ENCODE data around the gene SPDL1.

Gene SPDL1

DNA sequence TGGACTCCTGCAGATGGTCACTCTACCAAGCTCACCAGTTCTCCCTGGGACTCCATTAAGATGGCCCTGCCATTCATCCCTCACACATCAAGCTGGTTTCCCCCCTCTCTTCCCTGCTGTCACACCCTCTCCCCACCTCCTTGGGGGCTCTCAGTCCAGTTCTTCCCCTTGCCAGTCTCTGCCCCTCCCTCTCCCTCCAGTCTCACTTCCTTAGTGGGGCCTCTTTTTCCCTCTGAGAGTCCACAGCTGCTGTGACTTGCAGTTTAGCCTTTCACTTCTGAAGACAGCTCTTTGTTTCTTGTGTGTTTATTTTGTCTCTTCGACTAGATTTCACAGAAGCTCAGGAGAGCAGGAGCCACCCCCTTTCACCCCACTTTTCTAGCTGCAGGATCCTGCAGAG lies 64.0 kb downstream of the SPDL1 start:
- no peak for DNase-seq (ENCODE audit: low read depth)
- TF ChIP-seq, protein P1, sequence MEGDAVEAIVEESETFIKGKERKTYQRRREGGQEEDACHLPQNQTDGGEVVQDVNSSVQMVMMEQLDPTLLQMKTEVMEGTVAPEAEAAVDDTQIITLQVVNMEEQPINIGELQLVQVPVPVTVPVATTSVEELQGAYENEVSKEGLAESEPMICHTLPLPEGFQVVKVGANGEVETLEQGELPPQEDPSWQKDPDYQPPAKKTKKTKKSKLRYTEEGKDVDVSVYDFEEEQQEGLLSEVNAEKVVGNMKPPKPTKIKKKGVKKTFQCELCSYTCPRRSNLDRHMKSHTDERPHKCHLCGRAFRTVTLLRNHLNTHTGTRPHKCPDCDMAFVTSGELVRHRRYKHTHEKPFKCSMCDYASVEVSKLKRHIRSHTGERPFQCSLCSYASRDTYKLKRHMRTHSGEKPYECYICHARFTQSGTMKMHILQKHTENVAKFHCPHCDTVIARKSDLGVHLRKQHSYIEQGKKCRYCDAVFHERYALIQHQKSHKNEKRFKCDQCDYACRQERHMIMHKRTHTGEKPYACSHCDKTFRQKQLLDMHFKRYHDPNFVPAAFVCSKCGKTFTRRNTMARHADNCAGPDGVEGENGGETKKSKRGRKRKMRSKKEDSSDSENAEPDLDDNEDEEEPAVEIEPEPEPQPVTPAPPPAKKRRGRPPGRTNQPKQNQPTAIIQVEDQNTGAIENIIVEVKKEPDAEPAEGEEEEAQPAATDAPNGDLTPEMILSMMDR (IDR thresholded peaks at IDR 0.05; ENCODE audit: control insufficient read depth, extremely low read depth, insufficient read depth): no peak
- no peak overlapping the region for H3K4me3 ChIP-seq (ENCODE audit: low read depth, low read length)

DNA sequence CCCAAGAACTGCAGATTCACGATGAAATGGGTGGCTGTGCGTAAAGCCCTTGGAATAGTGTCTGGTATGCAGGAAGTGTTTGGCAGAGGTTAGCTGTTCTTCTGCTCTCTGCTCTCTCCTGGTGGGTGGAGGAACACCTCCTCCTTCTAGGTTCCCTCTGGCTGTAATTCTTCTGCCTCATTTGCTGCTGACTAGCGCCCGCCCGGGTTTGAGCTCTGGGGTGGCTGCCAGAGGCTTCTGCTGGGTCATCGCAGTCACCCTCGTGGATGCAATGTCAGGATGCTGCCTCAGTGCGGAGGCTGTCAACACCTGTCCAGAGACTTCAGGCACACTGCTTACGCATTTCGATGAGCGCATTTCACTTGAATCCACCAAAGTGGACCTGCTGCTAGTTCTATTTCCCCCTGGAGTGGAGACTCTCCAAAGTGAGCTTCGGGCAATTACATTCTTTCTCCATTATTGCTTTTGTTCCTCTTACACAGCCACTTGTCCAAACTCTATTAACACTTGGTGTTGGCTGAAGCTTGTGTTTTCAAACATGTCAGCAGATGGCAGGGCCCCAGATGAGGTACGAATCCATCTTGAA lies 65.2 kb downstream of the SPDL1 start:
- TF ChIP-seq, protein P1 (IDR thresholded peaks at IDR 0.05; ENCODE audit: control insufficient read depth, extremely low read depth, insufficient read depth): no peak
- no peak overlapping the region for H3K4me3 ChIP-seq (ENCODE audit: low read depth, low read length)
- no peak for DNase-seq (ENCODE audit: low read depth)

DNA sequence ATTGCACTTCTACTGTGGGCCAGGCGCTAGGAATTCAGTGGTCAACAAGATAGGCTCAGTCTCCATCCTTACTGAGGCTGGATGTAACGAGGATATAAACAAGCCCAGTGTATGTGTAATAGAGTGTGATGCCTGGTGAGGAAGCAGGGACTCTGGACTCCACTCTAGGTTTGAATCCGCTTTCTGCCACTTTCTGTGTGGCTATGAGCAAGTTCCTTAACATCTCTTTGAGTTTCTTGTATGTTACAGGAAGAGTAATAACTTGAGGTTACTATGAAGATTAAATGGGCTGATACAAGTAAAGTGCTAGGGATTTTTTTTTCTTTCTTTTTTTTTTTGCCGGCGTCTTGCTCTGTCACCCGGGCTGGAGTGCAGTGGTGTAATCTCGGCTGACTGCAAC lies 65.9 kb downstream of the SPDL1 start:
- no peak overlapping the region for H3K4me3 ChIP-seq (ENCODE audit: low read depth, low read length)
- TF ChIP-seq, protein P1 (IDR thresholded peaks at IDR 0.05; ENCODE audit: control insufficient read depth, extremely low read depth, insufficient read depth): no peak
- no peak for DNase-seq (ENCODE audit: low read depth)

DNA sequence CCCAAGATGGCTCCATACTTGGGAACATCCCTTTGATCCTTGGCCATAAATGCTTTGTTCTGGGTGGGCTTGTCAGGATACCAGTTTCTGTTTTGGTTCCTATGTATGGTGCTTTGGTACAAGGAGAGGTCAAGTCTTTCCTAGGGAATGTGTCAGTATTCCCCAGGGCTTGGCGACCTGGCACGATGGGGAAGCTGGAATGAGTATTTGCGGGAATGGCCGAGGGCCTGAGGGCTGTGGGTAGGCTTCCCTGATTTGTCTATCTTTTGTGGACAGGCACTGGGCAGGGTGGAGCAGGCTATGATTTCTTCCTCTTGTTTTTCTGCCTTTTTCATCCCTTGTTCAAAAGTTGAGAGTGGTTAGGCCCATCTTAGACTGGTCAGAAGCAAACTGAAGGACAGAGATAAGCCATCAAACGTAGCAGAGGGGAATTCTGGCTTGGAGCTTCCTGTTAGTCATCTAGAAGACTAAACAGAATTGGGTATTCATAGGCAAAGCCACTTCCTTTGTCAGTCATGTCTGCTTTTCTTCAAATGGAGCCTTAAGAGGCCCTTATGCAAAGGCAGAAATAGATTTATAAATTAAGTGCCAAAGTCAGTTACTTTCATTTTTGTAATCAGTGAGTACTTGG lies 67.2 kb downstream of the SPDL1 start:
- TF ChIP-seq, protein P1 (IDR thresholded peaks at IDR 0.05; ENCODE audit: control insufficient read depth, extremely low read depth, insufficient read depth): no peak
- no peak for DNase-seq (ENCODE audit: low read depth)
- H3K4me3 ChIP-seq (ENCODE audit: low read depth, low read length): no peak overlapping the region

DNA sequence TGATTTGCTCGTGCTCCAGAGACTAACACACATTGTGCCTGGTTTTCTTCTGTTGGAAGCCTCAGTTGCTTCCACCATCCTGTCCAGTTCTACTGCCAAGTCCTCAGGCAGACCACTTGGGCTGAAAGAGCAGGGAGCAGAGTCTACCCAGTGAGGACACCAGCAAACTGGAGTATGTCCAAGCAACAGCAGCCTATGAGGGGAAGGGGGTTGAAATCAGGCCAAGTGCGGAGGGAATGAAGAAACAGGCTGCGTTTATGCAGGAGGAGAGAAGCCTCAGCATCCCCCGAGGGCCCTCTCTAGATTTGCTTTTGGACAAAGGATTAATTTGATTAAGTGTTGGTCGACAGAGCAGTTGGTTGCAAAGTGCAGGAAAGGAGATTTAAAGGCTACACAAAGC lies 68.0 kb downstream of the SPDL1 start:
- DNase-seq (ENCODE audit: low read depth): no peak
- no peak overlapping the region for H3K4me3 ChIP-seq (ENCODE audit: low read depth, low read length)
- TF ChIP-seq, protein P1 (IDR thresholded peaks at IDR 0.05; ENCODE audit: control insufficient read depth, extremely low read depth, insufficient read depth): no peak

DNA sequence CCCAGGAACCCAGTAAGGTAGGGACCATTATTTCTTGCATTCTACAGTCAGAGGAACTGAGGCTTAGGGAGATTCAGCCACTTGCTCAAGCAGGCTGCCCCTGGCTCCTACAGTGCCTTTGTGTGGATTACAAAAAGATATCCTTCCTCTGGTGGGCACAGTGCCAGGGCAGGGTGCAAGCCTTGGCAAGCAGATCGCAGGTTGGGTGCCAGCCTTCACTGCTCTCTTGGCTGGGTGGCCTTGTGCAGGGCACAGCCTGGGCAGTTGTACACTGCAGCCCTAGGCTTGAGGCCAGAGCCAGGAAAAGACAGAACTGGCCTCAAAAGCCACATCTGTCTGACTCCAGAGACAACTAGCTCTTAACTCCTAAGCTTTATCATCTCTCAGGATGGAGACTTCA lies 68.5 kb downstream of the SPDL1 start:
- TF ChIP-seq, protein P1 (IDR thresholded peaks at IDR 0.05; ENCODE audit: control insufficient read depth, extremely low read depth, insufficient read depth): no peak
- H3K4me3 ChIP-seq (ENCODE audit: low read depth, low read length): no peak overlapping the region
- DNase-seq (ENCODE audit: low read depth): no peak

DNA sequence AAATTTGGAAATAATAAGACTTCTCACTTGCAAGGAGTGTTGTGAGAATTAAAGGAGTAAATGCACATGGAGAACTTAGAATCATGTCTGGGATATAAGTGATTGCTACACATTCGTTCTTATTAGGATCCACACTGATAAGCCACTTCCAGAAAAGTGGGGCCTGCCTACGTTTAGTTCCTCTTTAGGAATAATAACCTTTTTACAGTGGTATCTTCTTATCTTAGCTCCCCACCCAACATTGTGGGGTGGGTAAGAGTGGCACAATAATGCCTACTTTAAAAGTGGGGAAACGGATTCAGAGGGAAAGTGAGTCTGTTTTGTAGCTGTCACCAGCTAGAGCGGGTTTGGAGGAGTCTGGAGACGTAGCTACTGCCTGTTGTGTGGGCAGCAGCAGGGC lies 69.5 kb downstream of the SPDL1 start:
- TF ChIP-seq, protein P1 (IDR thresholded peaks at IDR 0.05; ENCODE audit: control insufficient read depth, extremely low read depth, insufficient read depth): no peak

More for the DNA sequence above, 69.5 kb downstream of the SPDL1 start:
- DNase-seq (ENCODE audit: low read depth): no peak
- no peak overlapping the region for H3K4me3 ChIP-seq (ENCODE audit: low read depth, low read length)

Data from LNCaP clone FGC (cell line).